ENCODE data around the gene RNF38. TPM values are rescaled to one million over a fixed set of nuclear protein-coding genes. Genes with fewer than 3 reads are reported as not detected.
"Not testable (repeated sequence)": the region's sequence is repeated elsewhere in the genome, so short reads cannot be mapped to it uniquely, and the experiment has no call there.

The RNF38 gene
- total RNA-seq: 14.0 and 16.0 TPM in 2 replicates

DNA sequence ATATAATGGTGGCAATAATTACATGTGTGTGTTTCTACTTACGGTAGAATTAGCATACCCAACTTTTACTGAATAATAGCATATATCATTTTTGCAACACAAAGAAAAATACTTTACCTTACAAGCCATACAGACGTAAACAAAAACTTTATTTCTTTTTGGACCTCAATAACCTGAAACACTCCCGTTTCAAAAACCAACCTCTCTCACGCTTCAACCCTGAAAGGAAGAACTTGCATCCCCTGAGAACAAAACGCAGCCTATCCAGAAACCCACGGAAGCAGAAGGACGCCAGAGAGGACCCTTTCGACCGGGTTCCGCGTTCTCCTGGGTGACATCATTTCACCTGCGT is at the start of gene RNF38:
TSS of gene RNF38 (minus strand) at position 290 of the 352 bp plus-strand sequence. CDS start at position 129, 161 bp downstream.
- no peak for DNase-seq (ENCODE audit: low read depth, low spot score)

DNA sequence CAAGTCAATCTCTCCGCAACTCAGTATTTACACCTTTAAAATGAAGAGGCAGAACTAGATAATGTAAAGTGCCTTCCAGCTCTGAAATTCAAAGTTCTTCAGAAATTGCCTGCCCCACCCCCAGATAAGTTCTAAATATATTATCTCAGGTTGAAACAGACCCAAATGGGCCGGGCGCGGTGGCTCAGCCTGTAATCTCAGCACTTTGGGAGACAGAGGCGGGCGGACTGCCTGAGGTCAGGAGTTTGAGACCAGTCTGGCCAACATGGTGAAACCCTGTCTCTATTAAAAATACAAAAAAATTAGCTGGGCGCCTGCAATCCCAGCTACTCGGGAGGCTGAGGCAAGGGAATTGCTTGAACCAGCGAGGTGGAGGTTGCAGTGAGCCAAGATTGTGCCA is 48.5 kb upstream of the RNF38 start:
- not testable (repeated sequence) for DNase-seq (ENCODE audit: low read depth, low spot score)

DNA sequence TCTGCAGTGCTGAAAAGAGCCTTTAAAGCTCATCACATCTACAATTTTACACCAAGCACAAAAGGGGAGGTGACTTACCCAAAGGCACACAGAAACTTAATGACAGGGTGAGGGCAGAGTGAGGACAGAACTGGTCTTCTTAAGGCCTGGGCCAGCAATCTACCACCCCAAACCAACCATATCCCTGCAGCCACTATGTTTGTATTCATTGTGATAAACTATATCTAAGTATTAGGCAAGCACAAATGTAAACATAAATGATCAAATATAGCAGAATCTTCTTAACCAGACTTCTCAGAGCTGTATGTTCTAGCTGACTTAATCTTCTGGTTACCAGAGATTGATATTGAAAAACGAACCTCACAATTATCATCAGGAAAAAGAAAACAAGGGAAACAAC is 47.9 kb upstream of the RNF38 start:
- DNase-seq (ENCODE audit: low read depth, low spot score): no peak

DNA sequence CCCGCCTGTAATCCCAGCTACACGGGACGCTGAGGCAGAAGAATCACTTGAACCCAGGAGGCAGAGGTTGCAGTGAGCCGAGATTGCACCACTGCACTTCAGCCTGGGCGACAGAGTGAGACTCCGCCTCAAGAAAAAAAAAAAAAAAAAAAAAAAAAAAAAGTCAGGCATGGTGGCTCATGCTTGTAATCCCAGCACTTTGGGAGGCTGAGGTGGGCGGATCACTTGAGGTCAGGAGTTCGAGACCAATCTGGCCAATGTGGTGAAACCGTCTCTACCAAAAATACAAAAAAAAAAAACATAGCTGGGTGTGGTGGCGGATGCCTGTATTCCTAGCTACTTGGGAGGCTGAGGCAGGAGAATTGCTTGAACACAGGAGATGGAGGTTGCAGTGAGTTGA is 46.6 kb upstream of the RNF38 start:
- not testable (repeated sequence) for DNase-seq (ENCODE audit: low read depth, low spot score)

DNA sequence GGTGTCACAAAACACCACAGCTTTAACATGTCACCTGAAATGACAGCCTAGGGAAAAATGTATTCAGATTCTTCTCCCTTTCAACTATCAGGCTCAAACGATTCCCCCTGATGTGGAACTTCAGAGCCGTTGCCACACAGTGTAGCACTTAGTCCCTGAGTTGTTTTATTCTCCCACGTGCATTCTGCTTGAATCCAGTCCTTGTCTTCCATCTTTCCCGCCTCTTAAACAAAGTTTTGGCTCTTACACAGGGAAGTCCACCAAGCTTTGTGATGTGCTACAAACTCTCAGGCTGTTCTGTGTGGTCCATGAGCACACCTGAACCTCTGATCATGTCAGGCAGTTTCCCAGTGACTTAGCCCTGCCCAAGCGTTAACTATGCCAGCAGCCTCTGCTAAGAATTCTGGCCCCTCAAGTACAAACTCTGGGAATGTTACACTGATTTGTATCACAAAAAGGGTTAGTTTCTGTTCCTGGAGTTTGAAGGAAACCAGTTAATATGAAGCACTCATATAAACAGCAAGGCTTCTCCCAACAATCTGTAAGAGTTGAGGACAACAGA is 45.8 kb upstream of the RNF38 start:
- DNase-seq (ENCODE audit: low read depth, low spot score): no peak

DNA sequence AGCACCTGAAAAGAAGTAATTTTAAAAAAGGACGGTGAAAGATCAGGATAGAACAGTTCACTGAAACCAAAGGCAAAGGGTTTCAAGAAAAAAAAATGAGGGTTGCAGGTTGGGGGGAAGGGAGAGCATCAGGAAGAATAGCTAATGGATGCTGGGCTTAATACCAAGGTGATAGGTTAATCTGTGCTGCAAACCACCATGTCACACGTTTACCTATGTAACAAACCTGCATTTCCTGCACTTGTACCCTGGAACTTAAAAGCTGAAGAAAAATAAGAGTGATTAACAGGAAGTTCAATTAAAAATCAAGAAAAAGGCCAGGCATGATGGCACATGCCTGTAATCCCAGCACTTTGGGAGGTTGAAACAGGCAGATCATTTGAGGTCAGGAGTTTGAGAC is 44.1 kb upstream of the RNF38 start:
- DNase-seq (ENCODE audit: low read depth, low spot score): no peak

DNA sequence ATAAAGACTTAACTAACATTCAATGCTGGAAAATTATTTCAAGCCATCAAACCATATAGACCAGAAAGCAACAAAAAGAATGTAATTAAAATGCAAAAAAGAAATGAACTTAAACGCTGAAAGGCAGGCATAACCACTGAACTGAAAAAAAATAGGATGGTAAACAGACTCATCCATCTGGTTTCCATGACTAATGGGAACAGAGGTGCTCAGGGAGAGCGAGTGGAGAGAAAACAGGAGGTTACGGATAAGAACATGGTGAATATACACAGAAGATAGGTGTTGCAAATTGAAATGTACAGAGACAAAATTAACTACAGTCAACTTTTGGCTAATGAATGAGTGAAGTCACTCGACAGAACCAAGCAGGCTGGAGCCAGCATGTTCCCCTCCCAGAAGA is 43.5 kb upstream of the RNF38 start:
- no peak for DNase-seq (ENCODE audit: low read depth, low spot score)

DNA sequence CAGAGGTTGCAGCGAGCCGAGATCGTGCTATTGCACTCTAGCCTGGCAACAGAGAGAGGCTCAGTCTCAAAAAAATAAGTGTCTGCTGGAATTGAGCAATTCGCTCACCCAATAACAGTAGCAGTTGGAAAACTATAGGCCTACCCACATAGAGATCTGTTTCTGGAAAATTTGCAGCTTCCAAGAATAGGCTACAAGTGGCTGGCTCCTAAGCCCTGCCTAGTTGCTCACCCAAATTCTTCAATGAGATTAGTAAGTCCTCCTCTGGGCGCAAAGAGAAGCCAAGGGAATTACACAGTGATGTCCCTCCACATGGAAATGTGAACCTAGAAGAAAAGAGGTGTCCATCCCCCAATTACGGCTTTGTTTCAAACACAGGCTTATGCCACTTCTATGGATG is 42.6 kb upstream of the RNF38 start:
- DNase-seq (ENCODE audit: low read depth, low spot score): no peak

DNA sequence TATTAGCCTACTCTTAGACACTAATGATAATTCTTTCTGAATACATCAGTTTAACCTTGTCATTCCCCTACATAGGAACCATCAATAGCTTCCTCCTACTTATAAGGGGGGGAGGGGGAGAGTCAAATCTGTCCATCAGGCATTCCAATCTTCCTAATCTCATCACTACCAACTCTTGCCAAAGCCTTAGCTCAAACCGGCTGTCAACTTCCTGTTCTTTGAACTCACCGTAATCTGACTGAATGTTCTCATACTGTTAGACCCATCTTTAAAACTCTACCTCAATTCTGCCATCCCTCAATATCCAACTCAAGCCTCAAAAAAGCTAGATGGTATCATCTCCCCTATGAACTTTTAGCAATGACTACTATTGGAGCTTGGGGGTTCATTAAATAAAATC is 41.9 kb upstream of the RNF38 start:
- DNase-seq (ENCODE audit: low read depth, low spot score): no peak

DNA sequence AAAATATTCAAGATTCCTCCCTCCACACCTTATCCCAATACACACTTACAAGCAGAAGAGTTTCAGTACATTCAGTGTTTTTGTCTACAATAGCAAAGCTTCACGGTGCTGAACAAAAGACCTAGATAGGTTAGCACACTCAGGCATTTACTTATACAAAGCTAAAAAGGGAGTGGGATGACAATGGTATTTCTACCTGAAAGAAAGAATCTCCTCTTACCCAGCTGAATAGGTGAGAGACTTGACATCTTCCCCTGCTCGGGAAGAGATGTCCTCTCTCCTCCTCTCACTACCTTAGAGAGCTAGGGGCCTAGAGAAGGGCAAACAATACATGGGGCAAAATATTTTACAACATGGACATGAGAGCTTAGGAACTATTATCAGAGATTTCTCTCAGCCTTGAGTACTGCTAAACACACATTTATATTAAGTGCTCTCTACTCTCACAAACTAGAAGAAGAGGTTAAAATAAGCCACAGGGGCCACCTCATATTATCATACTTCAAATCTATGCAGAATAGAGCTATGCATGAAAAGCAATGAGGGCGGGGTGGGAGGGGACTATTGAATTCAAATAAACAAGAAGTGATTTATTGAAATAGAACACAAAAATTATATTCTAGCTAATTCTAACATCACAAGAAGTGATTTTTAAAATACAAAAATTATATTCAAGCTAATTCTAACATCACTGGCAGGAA is 38.6 kb upstream of the RNF38 start:
- DNase-seq (ENCODE audit: low read depth, low spot score): no peak

DNA sequence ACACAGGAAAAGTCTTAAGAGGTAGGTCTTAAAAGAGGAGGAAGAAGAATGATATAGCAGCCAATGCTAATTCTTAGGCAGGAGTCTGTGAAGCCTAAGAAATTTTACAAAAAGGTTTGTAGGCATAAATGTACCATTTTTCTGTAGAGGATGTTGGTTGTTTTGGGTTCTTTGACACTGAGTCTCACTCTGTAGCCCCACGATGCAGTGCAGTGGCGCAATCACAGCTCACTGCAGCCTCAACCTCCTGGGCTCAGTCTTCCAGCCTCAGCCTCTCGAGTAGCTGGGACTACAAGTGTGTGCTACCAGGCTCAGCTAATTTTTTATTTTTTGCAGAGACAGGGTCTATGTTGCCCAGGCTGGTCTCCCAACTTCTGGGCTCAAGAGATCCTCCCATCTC is 37.7 kb upstream of the RNF38 start:
- DNase-seq (ENCODE audit: low read depth, low spot score): no peak

DNA sequence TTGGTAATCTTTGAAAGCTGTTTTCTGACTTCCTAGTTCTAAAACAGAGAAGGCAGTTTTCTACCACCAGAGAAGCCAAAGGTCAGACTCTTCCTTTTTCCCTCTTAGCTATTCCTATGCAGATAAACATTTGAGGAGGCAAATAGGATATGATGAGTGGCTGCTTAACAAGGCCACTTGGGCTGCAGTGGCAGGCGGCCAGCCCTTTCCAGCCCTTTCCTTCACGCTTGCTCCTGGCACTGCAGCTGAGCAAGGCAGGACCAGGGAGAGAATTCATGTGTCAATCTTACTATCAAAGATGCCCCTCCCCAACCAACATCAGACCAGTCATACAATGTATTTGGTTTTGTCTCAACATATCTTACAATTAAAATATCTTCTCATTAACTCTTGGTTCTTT is 36.8 kb upstream of the RNF38 start:
- no peak for DNase-seq (ENCODE audit: low read depth, low spot score)

DNA sequence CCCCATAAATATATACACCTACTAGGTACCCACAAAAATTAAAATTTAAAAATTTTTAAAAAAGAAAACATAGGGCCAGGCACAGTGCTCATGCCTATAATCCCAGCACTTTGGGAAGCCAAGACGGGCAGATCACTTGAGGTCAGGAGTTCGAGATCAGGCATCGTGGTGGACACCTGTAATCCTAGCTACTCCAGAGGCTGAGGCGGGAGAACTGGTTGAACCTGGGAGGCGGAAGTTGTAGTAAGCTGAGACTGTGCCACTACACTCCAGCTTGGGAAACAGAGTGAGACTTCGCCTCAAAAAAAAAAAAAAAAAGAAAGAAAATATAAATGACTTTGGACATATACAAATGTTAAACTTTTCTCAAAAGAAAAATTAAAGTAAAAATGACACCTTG is 33.3 kb upstream of the RNF38 start:
- no peak for DNase-seq (ENCODE audit: low read depth, low spot score)

DNA sequence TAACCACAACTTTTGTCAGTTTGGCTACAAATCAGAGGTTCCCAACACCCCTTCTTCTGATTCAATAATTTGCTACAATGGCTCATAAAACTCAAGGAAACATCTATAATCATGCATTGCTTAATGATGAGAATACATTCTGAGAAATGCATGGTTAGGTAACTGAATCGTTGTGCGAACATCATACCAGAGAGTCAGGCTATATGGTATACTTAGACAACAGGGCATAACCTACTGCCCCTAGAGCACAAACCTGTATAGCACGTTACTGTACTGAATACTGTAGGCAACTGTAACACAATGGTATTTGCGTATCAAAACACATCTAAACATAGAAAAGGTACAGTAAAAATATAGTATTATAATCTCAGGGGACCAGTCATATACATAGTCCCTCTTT is 31.0 kb upstream of the RNF38 start:
- DNase-seq (ENCODE audit: low read depth, low spot score): no peak

DNA sequence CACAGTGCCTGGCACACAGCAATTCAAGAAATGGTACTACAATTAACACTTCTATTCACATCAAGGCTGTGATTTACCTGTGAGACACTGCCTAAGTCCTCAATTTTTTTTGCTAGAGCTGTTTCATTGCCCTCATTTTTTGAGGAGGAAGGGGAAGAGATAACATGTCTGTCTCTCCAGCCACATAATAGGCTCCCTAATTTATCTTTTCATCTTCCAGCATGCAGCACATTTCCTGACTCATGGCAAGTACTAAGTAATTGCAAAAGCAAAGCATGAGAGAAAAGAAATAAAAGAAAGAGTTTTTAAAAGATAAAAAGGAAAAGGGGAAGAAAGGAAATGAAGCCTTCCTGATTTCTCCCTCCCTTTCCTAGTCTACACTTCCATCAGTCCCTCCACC is 26.9 kb upstream of the RNF38 start:
- DNase-seq (ENCODE audit: low read depth, low spot score): no peak

DNA sequence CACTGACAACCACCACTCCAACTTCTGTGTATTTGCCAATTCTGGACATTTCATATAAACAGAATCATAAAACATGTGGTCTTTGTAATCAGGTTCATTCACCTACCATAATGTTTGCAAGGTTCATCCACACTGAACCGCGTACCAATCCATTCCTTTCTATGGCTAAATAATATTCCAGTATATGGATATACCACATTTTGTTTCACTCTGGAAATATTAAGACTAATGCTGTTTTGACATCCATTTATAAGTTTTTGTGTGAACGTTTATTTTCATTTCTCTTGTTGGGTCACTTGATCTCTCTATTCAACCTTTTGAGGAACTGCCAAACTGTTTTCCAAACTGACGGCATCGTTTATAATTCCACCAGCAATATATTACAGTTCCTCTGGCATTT is 26.3 kb upstream of the RNF38 start:
- no peak for DNase-seq (ENCODE audit: low read depth, low spot score)

DNA sequence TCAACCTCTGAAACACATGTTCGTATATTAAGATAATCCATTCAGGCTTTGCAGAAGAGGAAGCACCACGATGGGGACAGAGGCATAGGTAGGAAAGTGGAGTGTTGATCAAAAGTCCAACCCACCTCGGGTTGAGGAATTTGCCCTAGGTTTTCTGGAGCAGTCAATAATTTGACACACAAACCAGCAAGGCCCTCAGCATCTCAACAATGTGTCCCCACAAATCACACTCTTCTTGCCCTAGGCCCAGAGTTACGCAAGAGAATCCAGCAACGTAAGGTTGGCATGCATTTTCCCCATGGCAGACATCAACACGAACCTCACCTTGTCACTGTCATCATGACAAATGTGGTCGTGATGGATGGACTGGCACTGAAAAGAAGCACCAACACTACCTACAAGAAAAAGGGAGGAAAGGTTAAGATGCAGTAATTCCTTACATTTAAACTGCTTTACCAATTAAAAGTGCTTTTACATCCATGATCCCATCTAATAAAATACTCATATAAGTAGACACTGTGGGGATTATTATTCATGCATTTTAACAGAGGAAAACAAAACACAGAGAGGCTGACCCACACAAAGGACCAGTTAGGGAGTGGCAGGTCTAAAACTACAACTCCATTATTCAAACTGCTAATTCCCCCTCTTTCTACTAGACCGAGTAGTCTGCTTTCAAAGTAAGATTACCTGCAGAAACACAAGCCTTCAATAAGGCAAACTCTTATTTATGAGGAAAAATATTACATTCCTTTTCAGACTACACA is 24.4 kb upstream of the RNF38 start:
- DNase-seq (ENCODE audit: low read depth, low spot score): no peak

DNA sequence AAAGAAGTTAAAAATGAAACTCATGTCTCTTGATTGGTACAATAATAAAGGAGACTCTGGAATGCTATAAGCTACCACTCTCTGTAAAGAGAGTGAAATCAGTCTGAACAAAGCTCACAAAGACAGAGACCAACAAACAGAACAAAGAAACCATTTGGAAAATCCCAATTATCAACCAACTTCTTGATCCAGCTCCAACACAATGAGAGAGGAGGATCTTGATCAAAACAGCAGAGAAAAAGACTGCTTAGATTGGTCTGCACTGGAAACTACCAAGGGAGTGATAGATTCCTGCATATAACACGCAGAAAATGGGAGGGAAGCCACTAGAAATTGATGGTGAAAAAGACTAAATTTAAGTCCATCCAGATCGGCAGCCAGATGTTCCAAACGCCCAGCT is 23.1 kb upstream of the RNF38 start:
- no peak for DNase-seq (ENCODE audit: low read depth, low spot score)

DNA sequence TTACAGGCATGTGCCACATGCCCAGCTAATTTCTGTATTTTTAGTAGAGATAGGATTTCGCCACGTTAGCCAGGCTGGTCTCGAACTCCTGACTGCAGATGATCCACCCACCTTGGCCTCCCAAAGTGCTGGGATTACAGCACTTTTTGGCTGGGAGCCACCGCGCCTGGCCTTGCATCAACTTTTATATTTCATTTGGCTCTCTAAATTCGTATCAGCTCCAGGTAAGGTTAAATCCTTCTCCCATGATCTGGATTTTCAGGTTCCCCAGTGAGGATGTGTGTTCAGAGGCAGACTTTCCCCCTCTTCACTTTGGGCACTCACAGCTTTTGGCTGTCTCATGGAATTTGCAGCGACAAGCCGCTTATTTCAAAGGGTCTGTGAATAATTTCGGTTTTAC is 16.8 kb upstream of the RNF38 start:
- no peak for DNase-seq (ENCODE audit: low read depth, low spot score)

DNA sequence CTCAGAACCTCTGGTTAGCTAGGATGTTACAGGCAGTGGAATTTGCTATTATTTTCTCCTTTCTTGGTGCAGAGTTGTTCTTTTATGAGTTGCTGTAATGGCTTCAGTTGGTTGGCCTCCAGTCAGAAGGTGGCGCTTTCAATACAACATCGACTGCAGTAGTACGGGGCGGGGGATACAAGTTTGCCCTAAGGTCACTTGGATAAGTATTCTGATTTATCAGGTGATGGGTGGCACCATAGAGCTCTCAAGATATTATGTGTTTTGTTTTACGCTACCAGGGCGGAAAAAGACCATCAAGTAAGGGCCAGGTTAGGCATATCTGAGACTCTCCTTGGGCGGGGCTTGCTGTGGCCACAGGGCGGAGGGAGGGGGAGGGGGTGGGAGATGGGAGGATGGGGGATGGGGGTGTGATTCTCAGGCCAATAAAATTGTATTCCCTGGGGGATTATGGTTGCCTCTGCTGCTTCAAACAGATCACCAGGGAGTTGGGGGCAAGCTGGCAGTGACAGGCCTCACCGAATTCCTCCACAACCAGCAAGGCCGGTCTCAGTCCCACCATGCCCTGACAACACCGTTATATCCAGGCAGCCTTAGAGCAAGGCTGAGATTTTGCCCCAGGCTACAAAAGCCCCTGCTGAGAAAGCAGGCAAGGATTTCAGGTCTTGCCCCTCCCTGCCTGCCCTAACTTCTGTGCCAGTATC is 15.9 kb upstream of the RNF38 start:
- no peak for DNase-seq (ENCODE audit: low read depth, low spot score)

DNA sequence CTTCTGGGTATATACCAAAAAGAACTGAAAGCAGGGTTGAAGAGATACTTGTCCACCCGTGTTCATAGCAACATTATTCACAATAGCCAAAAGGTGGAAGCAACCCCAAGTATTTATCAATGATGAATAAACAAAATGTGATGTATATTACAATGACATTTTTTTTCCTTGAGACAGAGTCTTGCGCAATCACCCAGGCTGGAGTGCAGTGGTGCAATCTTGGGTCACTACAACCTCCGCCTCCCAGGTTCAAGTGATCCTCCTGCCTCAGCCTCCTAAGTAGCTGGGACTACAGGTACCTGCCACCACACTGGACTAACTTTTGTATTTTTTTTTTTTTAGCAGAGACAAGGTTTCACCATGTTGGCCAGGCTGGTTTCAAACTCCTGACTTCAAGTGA is 11.3 kb upstream of the RNF38 start:
- DNase-seq (ENCODE audit: low read depth, low spot score): not testable (repeated sequence)

DNA sequence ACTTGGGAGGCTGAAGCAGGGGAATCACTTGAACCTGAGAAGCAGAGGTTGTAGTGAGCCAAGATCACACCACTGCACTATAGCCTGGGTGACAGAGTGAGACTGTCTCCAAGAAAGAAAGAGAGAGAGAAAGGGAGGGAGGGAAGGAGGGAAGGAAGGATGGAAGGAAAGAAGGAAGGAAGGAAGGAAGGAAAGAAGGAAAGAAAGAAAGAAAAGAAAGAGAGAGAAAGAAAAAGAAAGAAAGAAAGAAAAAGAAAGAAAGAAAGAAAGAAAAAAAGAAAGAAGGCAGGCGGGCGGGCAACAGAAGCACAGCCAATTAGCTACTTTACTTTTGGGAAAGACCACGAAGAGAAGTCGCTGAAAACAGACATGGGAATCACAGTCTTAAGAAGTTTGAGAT is 9.0 kb upstream of the RNF38 start:
- DNase-seq (ENCODE audit: low read depth, low spot score): not testable (repeated sequence)
